NB4 (cell line): Measurements from ENCODE around the gene RNF130.

ENCODE experiments used
- CTCF ChIP-seq: IDR thresholded peaks from one replicate; pipeline ENCODE4 v1.5.1; 2012; ENCODE audit warnings: low read depth, low read length
- POLR2A ChIP-seq: IDR thresholded peaks from 2 replicates; pipeline ENCODE4 v1.6.1; 2011; ENCODE audit warnings: mild to moderate bottlenecking; ENCODE audit not compliant: insufficient read length; ENCODE audit errors: extremely low read depth

- TF ChIP-seq POLR2A (no peak), CTCF (no peak)
Observed at GRCh38 chr5:179926657-179927056, 144.9 kb downstream of the RNF130 start.
